GM23338 (cell line): ENCODE measurements around the gene CAPNS1.

Source experiments
- CREB1 ChIP-seq: fragments of 250-450 bp; sonication (Bioruptor Pico); IDR thresholded peaks from 2 replicates; pipeline ENCODE4 v1.5.0; 2020; ENCODE audit warnings: low read depth, mild to moderate bottlenecking, moderate library complexity
- ETS1 ChIP-seq: IDR thresholded peaks from 2 replicates; pipeline ENCODE4 v1.6.1; 2016; ENCODE audit warnings: antibody characterized with exemption
- EZH2 ChIP-seq: fragments of 200-600 bp; sonication (generic); IDR thresholded peaks from one replicate; pipeline ENCODE4 v1.8.0; 2017; ENCODE audit warnings: antibody characterized with exemption, mild to moderate bottlenecking, low read depth; ENCODE audit not compliant: unreplicated experiment
- EZH2phosphoT487 ChIP-seq: fragments of 200-600 bp; sonication (generic); IDR thresholded peaks from one replicate; pipeline ENCODE4 v1.8.1; 2018; ENCODE audit warnings: antibody characterized with exemption; ENCODE audit not compliant: unreplicated experiment
- NANOG ChIP-seq: IDR thresholded peaks from 2 replicates; pipeline ENCODE4 v1.6.1; 2016; ENCODE audit warnings: antibody characterized with exemption, borderline replicate concordance
- POLR2AphosphoS5 ChIP-seq: IDR thresholded peaks from 2 replicates; pipeline ENCODE4 v1.6.1; 2016; ENCODE audit warnings: antibody characterized with exemption, low read depth
- REST ChIP-seq: IDR thresholded peaks from one replicate; pipeline ENCODE4 v1.6.1; 2018; ENCODE audit warnings: antibody characterized with exemption; ENCODE audit not compliant: unreplicated experiment
- ZNF114 ChIP-seq: fragments of 250-450 bp; sonication (Bioruptor Pico); IDR thresholded peaks from 2 replicates; pipeline ENCODE4 v1.5.0; 2020; ENCODE audit warnings: mild to moderate bottlenecking, moderate library complexity
- ZNF331 ChIP-seq: fragments of 250-450 bp; sonication (Bioruptor Pico); IDR thresholded peaks from 2 replicates; pipeline ENCODE4 v1.5.0; 2020; ENCODE audit warnings: low read depth, mild to moderate bottlenecking, moderate library complexity
- ZNF462 ChIP-seq: fragments of 250-450 bp; sonication (Bioruptor Pico); IDR thresholded peaks from 2 replicates; pipeline ENCODE4 v1.5.0; 2020; ENCODE audit warnings: mild to moderate bottlenecking, moderate library complexity
- TF ChIP-seq, protein P1 (sequence below), 2 experiments: fragments of 200-600 bp in 1 of 2; sonication (generic) in 1 of 2; conservative IDR thresholded peaks; 2 replicates each; pipeline versions ENCODE4 v1.5.1 to v1.6.1; 2016 to 2017; ENCODE audit warnings: antibody characterized with exemption in 2 of 2, low read depth in 2 of 2, mild to moderate bottlenecking in 2 of 2, moderate library complexity in 1 of 2

- TF ChIP-seq, protein P1, sequence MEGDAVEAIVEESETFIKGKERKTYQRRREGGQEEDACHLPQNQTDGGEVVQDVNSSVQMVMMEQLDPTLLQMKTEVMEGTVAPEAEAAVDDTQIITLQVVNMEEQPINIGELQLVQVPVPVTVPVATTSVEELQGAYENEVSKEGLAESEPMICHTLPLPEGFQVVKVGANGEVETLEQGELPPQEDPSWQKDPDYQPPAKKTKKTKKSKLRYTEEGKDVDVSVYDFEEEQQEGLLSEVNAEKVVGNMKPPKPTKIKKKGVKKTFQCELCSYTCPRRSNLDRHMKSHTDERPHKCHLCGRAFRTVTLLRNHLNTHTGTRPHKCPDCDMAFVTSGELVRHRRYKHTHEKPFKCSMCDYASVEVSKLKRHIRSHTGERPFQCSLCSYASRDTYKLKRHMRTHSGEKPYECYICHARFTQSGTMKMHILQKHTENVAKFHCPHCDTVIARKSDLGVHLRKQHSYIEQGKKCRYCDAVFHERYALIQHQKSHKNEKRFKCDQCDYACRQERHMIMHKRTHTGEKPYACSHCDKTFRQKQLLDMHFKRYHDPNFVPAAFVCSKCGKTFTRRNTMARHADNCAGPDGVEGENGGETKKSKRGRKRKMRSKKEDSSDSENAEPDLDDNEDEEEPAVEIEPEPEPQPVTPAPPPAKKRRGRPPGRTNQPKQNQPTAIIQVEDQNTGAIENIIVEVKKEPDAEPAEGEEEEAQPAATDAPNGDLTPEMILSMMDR (conservative IDR thresholded peaks at IDR 0.05; ENCODE audit: low read depth in 2 of 2), result no peak
- TF ChIP-seq EZH2phosphoT487 (no peak), ETS1 (no peak), EZH2 (no peak), ZNF462 (CRISPR knock-in tag) (no peak), POLR2AphosphoS5 (no peak), REST (no peak), CREB1 (no peak), ZNF114 (no peak), NANOG (no peak), ZNF331 (CRISPR knock-in tag) (no peak)
These were observed 29.2 kb upstream of the CAPNS1 start, which contains the start of gene OVOL3 for GRCh38 chr19:36110487-36111199.
